GM06990 (cell line): ENCODE results near the gene EYS.

Source experiments
- DNase-seq: peaks from one replicate; pipeline ENCODE4 v3.0.0-alpha.2; 2011; ENCODE audit not compliant: insufficient read length; ENCODE audit errors: extremely low read depth
- H3K27me3 ChIP-seq: replicated peaks from 2 replicates; pipeline ENCODE4 v1.6.0; 2011; ENCODE audit warnings: low read length; ENCODE audit not compliant: control insufficient read depth, insufficient read depth
- H3K36me3 ChIP-seq: 2 replicates; pipeline ENCODE4 v1.5.1; 2011; ENCODE audit warnings: low read length; ENCODE audit not compliant: control insufficient read depth, insufficient read depth
- H3K4me3 ChIP-seq: replicated peaks from 2 replicates; pipeline ENCODE4 v1.5.1; 2011; ENCODE audit warnings: low read depth, mild to moderate bottlenecking, control low read depth, low read length
- TF ChIP-seq, protein P1 (sequence below): IDR thresholded peaks from 2 replicates; pipeline ENCODE4 v1.5.1; 2011; ENCODE audit warnings: low read length, control low read depth, mild to moderate bottlenecking, inconsistent platforms; ENCODE audit not compliant: insufficient read depth, poor library complexity, severe bottlenecking

EYS gene

DNA sequence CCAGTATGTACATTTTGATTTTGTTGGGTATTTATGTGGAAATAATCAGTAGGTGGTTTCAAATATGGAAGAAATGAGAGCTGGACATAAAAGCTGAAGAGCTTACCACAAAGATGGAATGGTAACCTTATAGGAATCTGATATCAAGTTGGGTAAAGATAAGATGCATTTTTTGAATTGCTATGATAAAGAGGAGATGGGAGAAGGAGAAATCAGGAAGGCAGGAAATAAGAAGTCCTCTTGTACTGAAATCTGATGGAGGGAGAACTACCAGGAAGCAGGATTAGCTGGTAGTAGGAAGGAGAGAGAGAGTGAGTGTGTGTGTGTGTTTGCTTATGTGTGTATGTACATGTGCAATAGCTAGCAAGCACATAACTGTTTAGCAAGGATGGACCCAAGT is 1603.0 kb downstream of the EYS start:
- TF ChIP-seq, protein P1, sequence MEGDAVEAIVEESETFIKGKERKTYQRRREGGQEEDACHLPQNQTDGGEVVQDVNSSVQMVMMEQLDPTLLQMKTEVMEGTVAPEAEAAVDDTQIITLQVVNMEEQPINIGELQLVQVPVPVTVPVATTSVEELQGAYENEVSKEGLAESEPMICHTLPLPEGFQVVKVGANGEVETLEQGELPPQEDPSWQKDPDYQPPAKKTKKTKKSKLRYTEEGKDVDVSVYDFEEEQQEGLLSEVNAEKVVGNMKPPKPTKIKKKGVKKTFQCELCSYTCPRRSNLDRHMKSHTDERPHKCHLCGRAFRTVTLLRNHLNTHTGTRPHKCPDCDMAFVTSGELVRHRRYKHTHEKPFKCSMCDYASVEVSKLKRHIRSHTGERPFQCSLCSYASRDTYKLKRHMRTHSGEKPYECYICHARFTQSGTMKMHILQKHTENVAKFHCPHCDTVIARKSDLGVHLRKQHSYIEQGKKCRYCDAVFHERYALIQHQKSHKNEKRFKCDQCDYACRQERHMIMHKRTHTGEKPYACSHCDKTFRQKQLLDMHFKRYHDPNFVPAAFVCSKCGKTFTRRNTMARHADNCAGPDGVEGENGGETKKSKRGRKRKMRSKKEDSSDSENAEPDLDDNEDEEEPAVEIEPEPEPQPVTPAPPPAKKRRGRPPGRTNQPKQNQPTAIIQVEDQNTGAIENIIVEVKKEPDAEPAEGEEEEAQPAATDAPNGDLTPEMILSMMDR = no peak
- H3K27me3 ChIP-seq = no peaks in the 10 kb centered on the region
- DNase-seq = no peak
- no peak overlapping the region for H3K4me3 ChIP-seq
- no peaks in the 10 kb centered on the region for H3K36me3 ChIP-seq

DNA sequence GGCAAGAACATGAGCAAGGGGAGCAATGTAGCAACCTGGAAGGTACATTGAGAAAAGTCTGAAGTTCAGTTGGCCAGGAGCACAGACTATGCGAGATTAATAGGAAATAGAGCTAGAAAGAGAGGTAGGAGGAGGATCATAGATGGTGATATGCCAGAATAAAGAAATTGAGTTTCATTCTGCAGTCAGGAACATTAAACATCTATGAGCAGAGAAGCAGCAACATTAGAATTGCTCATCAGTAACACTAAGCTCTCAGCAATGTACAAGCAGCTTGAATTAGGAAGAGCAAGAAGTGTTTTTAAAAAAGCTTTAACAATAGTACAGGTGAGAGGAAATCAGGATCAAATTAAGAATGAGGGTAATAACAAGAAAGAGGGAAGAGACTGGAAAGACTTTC is 1603.5 kb downstream of the EYS start:
- no peaks in the 10 kb centered on the region for H3K27me3 ChIP-seq
- H3K36me3 ChIP-seq = no peaks in the 10 kb centered on the region
- TF ChIP-seq, protein P1 = no peak
- no peak for DNase-seq
- H3K4me3 ChIP-seq = no peak overlapping the region

DNA sequence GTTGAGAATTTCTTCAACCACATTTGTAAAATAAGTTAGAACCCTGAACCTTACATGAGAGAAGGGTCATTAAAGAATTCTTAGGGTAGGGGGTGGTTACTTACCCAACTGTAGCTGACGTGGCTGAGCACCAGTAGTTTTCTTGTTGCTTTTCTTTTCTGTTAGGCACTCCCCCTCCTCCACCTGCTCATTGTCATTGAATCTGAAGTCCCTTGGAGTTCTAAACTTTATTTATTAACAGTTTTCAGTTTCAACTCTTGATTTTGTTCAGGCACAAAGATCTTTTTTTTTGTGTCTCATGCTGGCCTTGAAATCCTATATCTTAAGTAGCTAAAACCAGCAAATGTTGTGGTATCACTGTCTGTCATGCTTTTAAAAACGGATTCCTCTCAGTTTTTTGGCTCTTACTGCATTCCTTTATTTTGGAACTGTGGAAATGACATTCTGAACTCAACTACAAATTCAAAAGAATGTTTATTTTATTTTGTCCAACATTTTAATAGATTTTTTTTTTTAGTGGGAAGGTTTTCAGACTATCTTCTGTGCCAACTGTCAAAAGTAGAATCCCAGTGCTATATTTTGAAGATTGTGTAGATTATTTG is 1606.2 kb downstream of the EYS start:
- TF ChIP-seq, protein P1 = no peak
- no peak for DNase-seq
- H3K27me3 ChIP-seq = no peaks in the 10 kb centered on the region

DNA sequence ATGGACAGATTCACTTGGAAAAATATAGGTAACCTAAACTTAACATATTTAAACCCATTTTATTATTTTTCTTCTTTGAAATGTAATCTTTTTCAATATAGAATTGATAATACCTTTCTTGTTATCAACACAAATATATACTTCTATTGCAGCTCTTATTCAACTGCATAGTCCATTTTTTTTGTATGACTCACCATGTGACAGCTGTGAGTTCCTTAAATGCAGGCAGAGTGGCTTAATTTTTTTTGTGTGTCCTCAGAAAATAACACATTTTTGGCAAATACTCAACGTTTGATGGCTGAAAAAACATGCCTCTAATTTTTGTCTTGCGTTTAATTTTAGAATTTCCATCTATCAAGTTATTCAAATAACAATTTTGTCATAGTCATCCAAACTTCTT is 1616.7 kb downstream of the EYS start:
- H3K36me3 ChIP-seq = no peaks in the 10 kb centered on the region
- H3K27me3 ChIP-seq = no peaks in the 10 kb centered on the region
- TF ChIP-seq, protein P1 = no peak
- DNase-seq = no peak
- H3K4me3 ChIP-seq = no peak overlapping the region

More for the DNA sequence above, 1606.2 kb downstream of the EYS start:
- Histone ChIP-seq H3K4me3 (no peak overlapping the region), H3K36me3 (no peaks in the 10 kb centered on the region)

DNA sequence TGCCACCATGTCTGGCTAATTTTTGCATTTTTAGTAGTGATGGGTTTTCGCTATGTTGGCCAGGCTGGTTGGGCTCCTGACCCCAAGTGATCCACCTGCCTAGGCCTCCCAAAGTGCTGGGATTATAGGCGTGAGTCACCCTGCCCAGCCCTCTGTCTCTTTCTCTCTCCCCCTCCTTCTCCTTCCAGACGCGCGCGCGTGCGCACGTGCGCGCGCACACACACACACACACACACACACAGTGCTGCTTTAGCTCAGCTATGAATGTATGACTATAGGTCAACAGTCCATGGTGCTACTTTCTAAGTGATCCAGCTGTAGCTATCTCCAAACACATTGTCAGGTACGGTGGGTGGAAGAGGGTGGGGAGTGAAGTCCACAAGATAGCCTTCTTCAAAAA is 1621.9 kb downstream of the EYS start:
- no peaks in the 10 kb centered on the region for H3K36me3 ChIP-seq
- DNase-seq = no peak
- H3K27me3 ChIP-seq = no peaks in the 10 kb centered on the region
- TF ChIP-seq, protein P1 = no peak
- H3K4me3 ChIP-seq = no peak overlapping the region

DNA sequence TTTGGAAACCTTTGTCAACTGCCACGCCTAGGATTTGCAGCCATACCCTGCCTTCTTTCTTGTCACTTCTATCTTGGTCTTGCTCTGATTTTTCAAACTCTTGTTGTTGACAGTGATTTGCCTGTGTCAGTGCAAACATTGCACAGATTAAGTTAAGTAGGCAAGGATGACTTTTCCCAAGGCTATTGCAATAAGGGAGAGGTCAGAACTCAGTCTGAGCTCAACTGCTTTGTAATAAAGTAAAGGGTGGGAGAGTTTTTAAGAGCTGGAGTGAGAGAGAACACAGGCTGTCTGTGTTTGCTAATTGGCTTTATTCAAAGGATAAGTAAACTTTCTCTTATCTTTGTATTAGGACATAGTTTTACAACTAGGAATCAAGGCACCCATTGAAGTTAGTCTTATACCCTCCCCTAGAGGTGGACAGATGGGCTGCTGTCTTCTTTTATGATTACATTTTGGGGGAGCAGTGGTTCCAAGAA is 1622.8 kb downstream of the EYS start:
- H3K36me3 ChIP-seq = no peaks in the 10 kb centered on the region
- no peak overlapping the region for H3K4me3 ChIP-seq
- no peak for DNase-seq
- H3K27me3 ChIP-seq = no peaks in the 10 kb centered on the region
- TF ChIP-seq, protein P1 = no peak
